GM23338 (cell line): ENCODE results near the gene PLBD1.

ENCODE experiments used
- CREB1 ChIP-seq: fragments of 250-450 bp; sonication (Bioruptor Pico); IDR thresholded peaks from 2 replicates; pipeline ENCODE4 v1.5.0; 2020; ENCODE audit warnings: low read depth, mild to moderate bottlenecking, moderate library complexity
- ETS1 ChIP-seq: IDR thresholded peaks from 2 replicates; pipeline ENCODE4 v1.6.1; 2016; ENCODE audit warnings: antibody characterized with exemption
- EZH2 ChIP-seq: fragments of 200-600 bp; sonication (generic); IDR thresholded peaks from one replicate; pipeline ENCODE4 v1.8.0; 2017; ENCODE audit warnings: antibody characterized with exemption, mild to moderate bottlenecking, low read depth; ENCODE audit not compliant: unreplicated experiment
- EZH2phosphoT487 ChIP-seq: fragments of 200-600 bp; sonication (generic); IDR thresholded peaks from one replicate; pipeline ENCODE4 v1.8.1; 2018; ENCODE audit warnings: antibody characterized with exemption; ENCODE audit not compliant: unreplicated experiment
- JUNB ChIP-seq: IDR thresholded peaks from one replicate; pipeline ENCODE4 v1.6.1; 2016; ENCODE audit warnings: antibody characterized with exemption; ENCODE audit not compliant: unreplicated experiment
- POLR2AphosphoS5 ChIP-seq: IDR thresholded peaks from 2 replicates; pipeline ENCODE4 v1.6.1; 2016; ENCODE audit warnings: antibody characterized with exemption, low read depth
- REST ChIP-seq: IDR thresholded peaks from one replicate; pipeline ENCODE4 v1.6.1; 2018; ENCODE audit warnings: antibody characterized with exemption; ENCODE audit not compliant: unreplicated experiment
- STAT1 ChIP-seq: IDR thresholded peaks from one replicate; pipeline ENCODE4 v1.6.1; 2016; ENCODE audit warnings: antibody characterized with exemption; ENCODE audit not compliant: unreplicated experiment
- ZNF114 ChIP-seq: fragments of 250-450 bp; sonication (Bioruptor Pico); IDR thresholded peaks from 2 replicates; pipeline ENCODE4 v1.5.0; 2020; ENCODE audit warnings: mild to moderate bottlenecking, moderate library complexity
- ZNF331 ChIP-seq: fragments of 250-450 bp; sonication (Bioruptor Pico); IDR thresholded peaks from 2 replicates; pipeline ENCODE4 v1.5.0; 2020; ENCODE audit warnings: low read depth, mild to moderate bottlenecking, moderate library complexity
- TF ChIP-seq, protein P1 (sequence below), 2 experiments: fragments of 200-600 bp in 1 of 2; sonication (generic) in 1 of 2; conservative IDR thresholded peaks; 2 replicates each; pipeline versions ENCODE4 v1.5.1 to v1.6.1; 2016 to 2017; ENCODE audit warnings: antibody characterized with exemption in 2 of 2, low read depth in 2 of 2, mild to moderate bottlenecking in 2 of 2, moderate library complexity in 1 of 2
- TF ChIP-seq, protein P2 (sequence below): fragments of 250-450 bp; sonication (Bioruptor Pico); IDR thresholded peaks from 2 replicates; pipeline ENCODE4 v1.5.0; 2020; ENCODE audit warnings: mild to moderate bottlenecking, moderate library complexity

GRCh38 chr12:14589169-14590004, 21.7 kb upstream of the PLBD1 start:
- TF ChIP-seq EZH2 (no peak), EZH2phosphoT487 (no peak), POLR2AphosphoS5 (no peak), ZNF114 (no peak), CREB1 (CRISPR knock-in tag) (no peak), REST (no peak), STAT1 (no peak), JUNB (no peak), ETS1 (no peak), ZNF331 (CRISPR knock-in tag) (no peak)
- TF ChIP-seq, protein P1, sequence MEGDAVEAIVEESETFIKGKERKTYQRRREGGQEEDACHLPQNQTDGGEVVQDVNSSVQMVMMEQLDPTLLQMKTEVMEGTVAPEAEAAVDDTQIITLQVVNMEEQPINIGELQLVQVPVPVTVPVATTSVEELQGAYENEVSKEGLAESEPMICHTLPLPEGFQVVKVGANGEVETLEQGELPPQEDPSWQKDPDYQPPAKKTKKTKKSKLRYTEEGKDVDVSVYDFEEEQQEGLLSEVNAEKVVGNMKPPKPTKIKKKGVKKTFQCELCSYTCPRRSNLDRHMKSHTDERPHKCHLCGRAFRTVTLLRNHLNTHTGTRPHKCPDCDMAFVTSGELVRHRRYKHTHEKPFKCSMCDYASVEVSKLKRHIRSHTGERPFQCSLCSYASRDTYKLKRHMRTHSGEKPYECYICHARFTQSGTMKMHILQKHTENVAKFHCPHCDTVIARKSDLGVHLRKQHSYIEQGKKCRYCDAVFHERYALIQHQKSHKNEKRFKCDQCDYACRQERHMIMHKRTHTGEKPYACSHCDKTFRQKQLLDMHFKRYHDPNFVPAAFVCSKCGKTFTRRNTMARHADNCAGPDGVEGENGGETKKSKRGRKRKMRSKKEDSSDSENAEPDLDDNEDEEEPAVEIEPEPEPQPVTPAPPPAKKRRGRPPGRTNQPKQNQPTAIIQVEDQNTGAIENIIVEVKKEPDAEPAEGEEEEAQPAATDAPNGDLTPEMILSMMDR (conservative IDR thresholded peaks at IDR 0.05; ENCODE audit: low read depth in 2 of 2) = no peak
- TF ChIP-seq, protein P2, sequence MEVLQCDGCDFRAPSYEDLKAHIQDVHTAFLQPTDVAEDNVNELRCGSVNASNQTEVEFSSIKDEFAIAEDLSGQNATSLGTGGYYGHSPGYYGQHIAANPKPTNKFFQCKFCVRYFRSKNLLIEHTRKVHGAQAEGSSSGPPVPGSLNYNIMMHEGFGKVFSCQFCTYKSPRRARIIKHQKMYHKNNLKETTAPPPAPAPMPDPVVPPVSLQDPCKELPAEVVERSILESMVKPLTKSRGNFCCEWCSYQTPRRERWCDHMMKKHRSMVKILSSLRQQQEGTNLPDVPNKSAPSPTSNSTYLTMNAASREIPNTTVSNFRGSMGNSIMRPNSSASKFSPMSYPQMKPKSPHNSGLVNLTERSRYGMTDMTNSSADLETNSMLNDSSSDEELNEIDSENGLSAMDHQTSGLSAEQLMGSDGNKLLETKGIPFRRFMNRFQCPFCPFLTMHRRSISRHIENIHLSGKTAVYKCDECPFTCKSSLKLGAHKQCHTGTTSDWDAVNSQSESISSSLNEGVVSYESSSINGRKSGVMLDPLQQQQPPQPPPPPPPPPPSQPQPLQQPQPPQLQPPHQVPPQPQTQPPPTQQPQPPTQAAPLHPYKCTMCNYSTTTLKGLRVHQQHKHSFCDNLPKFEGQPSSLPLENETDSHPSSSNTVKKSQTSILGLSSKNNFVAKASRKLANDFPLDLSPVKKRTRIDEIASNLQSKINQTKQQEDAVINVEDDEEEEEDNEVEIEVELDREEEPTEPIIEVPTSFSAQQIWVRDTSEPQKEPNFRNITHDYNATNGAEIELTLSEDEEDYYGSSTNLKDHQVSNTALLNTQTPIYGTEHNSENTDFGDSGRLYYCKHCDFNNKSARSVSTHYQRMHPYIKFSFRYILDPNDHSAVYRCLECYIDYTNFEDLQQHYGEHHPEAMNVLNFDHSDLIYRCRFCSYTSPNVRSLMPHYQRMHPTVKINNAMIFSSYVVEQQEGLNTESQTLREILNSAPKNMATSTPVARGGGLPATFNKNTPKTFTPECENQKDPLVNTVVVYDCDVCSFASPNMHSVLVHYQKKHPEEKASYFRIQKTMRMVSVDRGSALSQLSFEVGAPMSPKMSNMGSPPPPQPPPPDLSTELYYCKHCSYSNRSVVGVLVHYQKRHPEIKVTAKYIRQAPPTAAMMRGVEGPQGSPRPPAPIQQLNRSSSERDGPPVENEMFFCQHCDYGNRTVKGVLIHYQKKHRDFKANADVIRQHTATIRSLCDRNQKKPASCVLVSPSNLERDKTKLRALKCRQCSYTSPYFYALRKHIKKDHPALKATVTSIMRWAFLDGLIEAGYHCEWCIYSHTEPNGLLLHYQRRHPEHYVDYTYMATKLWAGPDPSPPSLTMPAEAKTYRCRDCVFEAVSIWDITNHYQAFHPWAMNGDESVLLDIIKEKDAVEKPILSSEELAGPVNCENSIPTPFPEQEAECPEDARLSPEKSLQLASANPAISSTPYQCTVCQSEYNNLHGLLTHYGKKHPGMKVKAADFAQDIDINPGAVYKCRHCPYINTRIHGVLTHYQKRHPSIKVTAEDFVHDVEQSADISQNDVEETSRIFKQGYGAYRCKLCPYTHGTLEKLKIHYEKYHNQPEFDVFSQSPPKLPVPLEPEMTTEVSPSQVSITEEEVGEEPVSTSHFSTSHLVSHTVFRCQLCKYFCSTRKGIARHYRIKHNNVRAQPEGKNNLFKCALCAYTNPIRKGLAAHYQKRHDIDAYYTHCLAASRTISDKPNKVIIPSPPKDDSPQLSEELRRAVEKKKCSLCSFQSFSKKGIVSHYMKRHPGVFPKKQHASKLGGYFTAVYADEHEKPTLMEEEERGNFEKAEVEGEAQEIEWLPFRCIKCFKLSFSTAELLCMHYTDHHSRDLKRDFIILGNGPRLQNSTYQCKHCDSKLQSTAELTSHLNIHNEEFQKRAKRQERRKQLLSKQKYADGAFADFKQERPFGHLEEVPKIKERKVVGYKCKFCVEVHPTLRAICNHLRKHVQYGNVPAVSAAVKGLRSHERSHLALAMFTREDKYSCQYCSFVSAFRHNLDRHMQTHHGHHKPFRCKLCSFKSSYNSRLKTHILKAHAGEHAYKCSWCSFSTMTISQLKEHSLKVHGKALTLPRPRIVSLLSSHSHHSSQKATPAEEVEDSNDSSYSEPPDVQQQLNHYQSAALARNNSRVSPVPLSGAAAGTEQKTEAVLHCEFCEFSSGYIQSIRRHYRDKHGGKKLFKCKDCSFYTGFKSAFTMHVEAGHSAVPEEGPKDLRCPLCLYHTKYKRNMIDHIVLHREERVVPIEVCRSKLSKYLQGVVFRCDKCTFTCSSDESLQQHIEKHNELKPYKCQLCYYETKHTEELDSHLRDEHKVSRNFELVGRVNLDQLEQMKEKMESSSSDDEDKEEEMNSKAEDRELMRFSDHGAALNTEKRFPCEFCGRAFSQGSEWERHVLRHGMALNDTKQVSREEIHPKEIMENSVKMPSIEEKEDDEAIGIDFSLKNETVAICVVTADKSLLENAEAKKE (CRISPR knock-in tag) = no peak
